ELF-1 (cell line): ENCODE data around the gene NAXE.
"Not testable (repeated sequence)": the region's sequence is repeated elsewhere in the genome, so short reads cannot be mapped to it uniquely, and the experiment has no call there.

Experiments used
- DNase-seq: peaks from one replicate; pipeline ENCODE4 v3.0.0-alpha.2; 2016; ENCODE audit warnings: low read depth, low spot score

Gene NAXE

GRCh38 chr1:156622581-156623297, 31.2 kb downstream of the NAXE start:
- no peak for DNase-seq

- peak; percentile 89 for DNase-seq
Measured at GRCh38 chr1:156623946-156624813, 32.6 kb downstream of the NAXE start.

GRCh38 chr1:156624814-156625435, 33.3 kb downstream of the NAXE start:
- DNase-seq = peak; percentile 23

- DNase-seq = peak; percentile 67
Measured at GRCh38 chr1:156625436-156626078, 34.0 kb downstream of the NAXE start.

- no peak for DNase-seq
Measured at GRCh38 chr1:156626079-156626438, 34.5 kb downstream of the NAXE start.

- peak; percentile 52 for DNase-seq
Measured at GRCh38 chr1:156627313-156627880, 35.8 kb downstream of the NAXE start.

- DNase-seq = no peak
Measured at GRCh38 chr1:156629823-156630449, 38.4 kb downstream of the NAXE start.

- not testable (repeated sequence) for DNase-seq
Measured at GRCh38 chr1:156631152-156631551, 39.6 kb downstream of the NAXE start.

GRCh38 chr1:156632355-156632754, 40.8 kb downstream of the NAXE start:
- DNase-seq = no peak

- no peak for DNase-seq
Measured at GRCh38 chr1:156638189-156638985, 46.8 kb downstream of the NAXE start.

GRCh38 chr1:156639601-156640101, 48.1 kb downstream of the NAXE start:
- peak; percentile 79 for DNase-seq

GRCh38 chr1:156640842-156641706, 49.5 kb downstream of the NAXE start:
- DNase-seq = no peak

GRCh38 chr1:156641761-156642264, 50.2 kb downstream of the NAXE start, which contains the start of gene BCAN:
Gene BCAN (plus strand): TSS chr1:156642117. CDS start chr1:156646055, 3,938 bp downstream.
- peak; percentile 44 for DNase-seq

- DNase-seq = peak; percentile 47
Measured at GRCh38 chr1:156642265-156643048, 50.9 kb downstream of the NAXE start.

GRCh38 chr1:156643049-156643777, 51.6 kb downstream of the NAXE start:
- no peak for DNase-seq

- DNase-seq = no peak
Measured at GRCh38 chr1:156643778-156644092, 52.2 kb downstream of the NAXE start.
